ENCODE data around the gene CLPTM1L. TPM values are rescaled to one million over a fixed set of nuclear protein-coding genes. Genes with fewer than 3 reads are reported as not detected.

CLPTM1L gene
- total RNA-seq, 1 donor from 2014 or later = 74.8 TPM

GRCh38 chr5:1316588-1317340 lies 28.1 kb downstream of the CLPTM1L start:
- no peaks in the 10 kb centered on the region for H3K9me3 ChIP-seq (ENCODE audit: low read depth)
- no peak overlapping the region for H3K4me3 Mint-ChIP-seq
- peaks cover 6% of the 10 kb centered on the region for H3K4me1 Mint-ChIP-seq
- no peak overlapping the region for H3K27ac Mint-ChIP-seq
- H4K20me1 ChIP-seq (ENCODE audit: low read depth) = no peaks in the 10 kb centered on the region
- no peaks in the 10 kb centered on the region for H3K36me3 ChIP-seq
- no peak for DNase-seq (ENCODE audit: low spot score)
- no peaks in the 10 kb centered on the region for H3K79me2 ChIP-seq (ENCODE audit: low read depth)
- no peak overlapping the region for H3K9ac ChIP-seq
- H3K27me3 Mint-ChIP-seq (ENCODE audit: insufficient read depth, low read depth) = peaks cover 2% of the 10 kb centered on the region
- H2AFZ ChIP-seq (replicated peaks) = no peak overlapping the region
- peaks cover 14% of the 10 kb centered on the region for H3F3A ChIP-seq (ENCODE audit: low read depth)
- TF ChIP-seq CTCF (IDR thresholded peaks at IDR 0.05) (no peak), EZH2phosphoT487 (IDR thresholded peaks at IDR 0.05) (no peak), EZH2 (IDR thresholded peaks at IDR 0.05) (no peak)
- no peaks in the 10 kb centered on the region for H3K9me3 Mint-ChIP-seq
- H3K27ac ChIP-seq = no peak overlapping the region
- H3K4me1 ChIP-seq = peaks cover 12% of the 10 kb centered on the region
- H3K36me3 Mint-ChIP-seq = peaks cover 12% of the 10 kb centered on the region
- no peaks in the 10 kb centered on the region for H3K27me3 ChIP-seq
- H3K4me3 ChIP-seq = no peak overlapping the region
- peak overlapping the region; percentile 60 for H3K4me2 ChIP-seq

- H3K4me2 ChIP-seq = peak overlapping the region; percentile 60
- H3K79me2 ChIP-seq (ENCODE audit: low read depth) = no peaks in the 10 kb centered on the region
- Mint-ChIP-seq H3K4me3 (no peak overlapping the region), H3K27me3 (ENCODE audit: insufficient read depth, low read depth) (peaks cover 2% of the 10 kb centered on the region), H3K9me3 (peaks cover 3% of the 10 kb centered on the region), H3K36me3 (peaks cover 10% of the 10 kb centered on the region), H3K4me1 (peaks cover 6% of the 10 kb centered on the region), H3K27ac (no peak overlapping the region)
- H3K4me1 ChIP-seq = peaks cover 12% of the 10 kb centered on the region
- H3F3A ChIP-seq (ENCODE audit: low read depth) = peaks cover 14% of the 10 kb centered on the region
- TF ChIP-seq EZH2phosphoT487 (IDR thresholded peaks at IDR 0.05) (no peak), EZH2 (IDR thresholded peaks at IDR 0.05) (no peak), CTCF (IDR thresholded peaks at IDR 0.05) (no peak)
- no peaks in the 10 kb centered on the region for H3K27me3 ChIP-seq
- peak; percentile 28 for DNase-seq (ENCODE audit: low spot score)
- no peaks in the 10 kb centered on the region for H3K9me3 ChIP-seq (ENCODE audit: low read depth)
- no peaks in the 10 kb centered on the region for H4K20me1 ChIP-seq (ENCODE audit: low read depth)
- H2AFZ ChIP-seq (replicated peaks) = no peak overlapping the region
- H3K9ac ChIP-seq = no peak overlapping the region
- no peaks in the 10 kb centered on the region for H3K36me3 ChIP-seq
- no peak overlapping the region for H3K4me3 ChIP-seq
- H3K27ac ChIP-seq = no peak overlapping the region
These were observed 29.0 kb downstream of the CLPTM1L start for GRCh38 chr5:1315709-1316587.

- Histone ChIP-seq H2AFZ (replicated peaks) (no peak overlapping the region), H3K79me2 (ENCODE audit: low read depth) (no peaks in the 10 kb centered on the region), H3K9ac (no peak overlapping the region), H3K36me3 (no peaks in the 10 kb centered on the region), H3K27ac (no peak overlapping the region), H3K27me3 (no peaks in the 10 kb centered on the region), H3K9me3 (ENCODE audit: low read depth) (no peaks in the 10 kb centered on the region), H3K4me2 (peak overlapping the region; percentile 60), H3F3A (ENCODE audit: low read depth) (peaks cover 14% of the 10 kb centered on the region), H3K4me1 (peaks cover 12% of the 10 kb centered on the region), H4K20me1 (ENCODE audit: low read depth) (no peaks in the 10 kb centered on the region), H3K4me3 (no peak overlapping the region)
- Mint-ChIP-seq H3K4me1 (peaks cover 6% of the 10 kb centered on the region), H3K9me3 (peaks cover 7% of the 10 kb centered on the region), H3K27me3 (ENCODE audit: insufficient read depth, low read depth) (peaks cover 2% of the 10 kb centered on the region), H3K36me3 (peaks cover 10% of the 10 kb centered on the region), H3K27ac (no peak overlapping the region), H3K4me3 (no peak overlapping the region)
- no peak for DNase-seq (ENCODE audit: low spot score)
- TF ChIP-seq CTCF (IDR thresholded peaks at IDR 0.05) (no peak), EZH2 (IDR thresholded peaks at IDR 0.05) (no peak), EZH2phosphoT487 (IDR thresholded peaks at IDR 0.05) (no peak)
These were observed 29.7 kb downstream of the CLPTM1L start for GRCh38 chr5:1315018-1315708.

Measured in neural progenitor cell (in vitro differentiated cells).